Measurements from ENCODE around the gene KCNIP1.

The KCNIP1 gene

DNA sequence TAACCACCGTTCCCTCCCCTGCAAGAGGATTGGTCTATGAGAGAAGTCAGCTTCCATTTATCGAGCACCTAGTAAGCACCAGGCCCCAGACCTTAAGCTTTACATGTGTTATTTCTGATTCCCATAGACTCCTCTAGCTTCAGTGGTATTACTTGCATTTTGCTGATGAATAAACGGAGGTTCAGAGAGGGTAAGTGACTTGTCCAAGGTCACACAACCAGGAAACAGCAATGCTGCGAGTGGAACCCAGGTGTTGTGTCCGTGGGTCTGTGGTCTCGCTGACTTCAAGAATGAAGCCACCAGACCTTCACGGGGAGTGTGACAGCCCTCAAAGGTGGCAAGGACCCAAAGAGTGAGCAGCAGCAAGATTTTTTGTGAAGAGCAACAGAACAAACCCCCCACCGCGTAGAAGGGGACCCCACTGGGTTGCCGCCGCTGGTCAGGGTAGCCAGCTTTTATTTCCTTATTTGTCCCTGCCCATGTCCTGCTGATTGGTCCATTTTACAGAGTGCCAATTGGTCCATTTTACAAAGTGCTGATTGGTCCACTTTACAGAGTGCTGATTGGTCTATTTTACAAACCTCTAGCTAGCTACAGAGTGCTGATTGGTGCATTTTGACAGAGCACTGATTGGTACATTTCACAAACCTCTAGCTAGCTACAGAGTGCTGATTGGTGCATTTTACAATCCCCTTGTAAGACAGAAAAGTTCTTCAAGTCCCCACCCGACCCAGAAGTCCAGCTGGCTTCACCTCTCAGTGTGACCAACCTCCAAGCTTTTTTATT, 29.1 kb upstream of the KCNIP1 start:
- no peak overlapping the region for H3K4me3 ChIP-seq (ENCODE audit: low read depth, low read length)
- H3K9ac ChIP-seq (ENCODE audit: low read depth, low read length): no peak overlapping the region
- H3K27me3 ChIP-seq (ENCODE audit: control insufficient read depth, insufficient read depth, low read length): no peaks in the 10 kb centered on the region
- H3K9me3 ChIP-seq (ENCODE audit: control insufficient read depth, insufficient read depth, low read length): no peaks in the 10 kb centered on the region
- H3K4me1 ChIP-seq (ENCODE audit: control insufficient read depth, insufficient read depth, low read length): peaks cover 2% of the 10 kb centered on the region
- H3K36me3 ChIP-seq (ENCODE audit: control insufficient read depth, insufficient read depth, low read length): no peaks in the 10 kb centered on the region

GRCh38 chr5:170475294-170476000, 28.4 kb upstream of the KCNIP1 start:
- no peaks in the 10 kb centered on the region for H3K27me3 ChIP-seq (ENCODE audit: control insufficient read depth, insufficient read depth, low read length)
- H3K4me1 ChIP-seq (ENCODE audit: control insufficient read depth, insufficient read depth, low read length): peaks cover 2% of the 10 kb centered on the region

GRCh38 chr5:170476704-170477103, 27.1 kb upstream of the KCNIP1 start:
- Histone ChIP-seq H3K4me3 (ENCODE audit: low read depth, low read length) (no peak overlapping the region), H3K9me3 (ENCODE audit: control insufficient read depth, insufficient read depth, low read length) (no peaks in the 10 kb centered on the region), H3K27me3 (ENCODE audit: control insufficient read depth, insufficient read depth, low read length) (no peaks in the 10 kb centered on the region), H3K4me1 (ENCODE audit: control insufficient read depth, insufficient read depth, low read length) (peaks cover 2% of the 10 kb centered on the region), H3K36me3 (ENCODE audit: control insufficient read depth, insufficient read depth, low read length) (no peaks in the 10 kb centered on the region), H3K9ac (ENCODE audit: low read depth, low read length) (no peak overlapping the region)

More at GRCh38 chr5:170475294-170476000, 28.4 kb upstream of the KCNIP1 start:
- Histone ChIP-seq H3K9ac (ENCODE audit: low read depth, low read length) (no peak overlapping the region), H3K4me3 (ENCODE audit: low read depth, low read length) (no peak overlapping the region), H3K9me3 (ENCODE audit: control insufficient read depth, insufficient read depth, low read length) (no peaks in the 10 kb centered on the region), H3K36me3 (ENCODE audit: control insufficient read depth, insufficient read depth, low read length) (no peaks in the 10 kb centered on the region)

- H3K4me3 ChIP-seq (ENCODE audit: low read depth, low read length): no peak overlapping the region
- H3K4me1 ChIP-seq (ENCODE audit: control insufficient read depth, insufficient read depth, low read length): peaks cover 2% of the 10 kb centered on the region
- H3K36me3 ChIP-seq (ENCODE audit: control insufficient read depth, insufficient read depth, low read length): no peaks in the 10 kb centered on the region
- no peak overlapping the region for H3K9ac ChIP-seq (ENCODE audit: low read depth, low read length)
- H3K27me3 ChIP-seq (ENCODE audit: control insufficient read depth, insufficient read depth, low read length): no peaks in the 10 kb centered on the region
- H3K9me3 ChIP-seq (ENCODE audit: control insufficient read depth, insufficient read depth, low read length): no peaks in the 10 kb centered on the region
These were observed 25.9 kb upstream of the KCNIP1 start for GRCh38 chr5:170477906-170478305.

GRCh38 chr5:170478306-170478705, 25.5 kb upstream of the KCNIP1 start:
- H3K27me3 ChIP-seq (ENCODE audit: control insufficient read depth, insufficient read depth, low read length): no peaks in the 10 kb centered on the region
- H3K9me3 ChIP-seq (ENCODE audit: control insufficient read depth, insufficient read depth, low read length): no peaks in the 10 kb centered on the region
- H3K4me3 ChIP-seq (ENCODE audit: low read depth, low read length): no peak overlapping the region
- H3K4me1 ChIP-seq (ENCODE audit: control insufficient read depth, insufficient read depth, low read length): peaks cover 2% of the 10 kb centered on the region
- no peaks in the 10 kb centered on the region for H3K36me3 ChIP-seq (ENCODE audit: control insufficient read depth, insufficient read depth, low read length)
- H3K9ac ChIP-seq (ENCODE audit: low read depth, low read length): no peak overlapping the region

- no peaks in the 10 kb centered on the region for H3K27me3 ChIP-seq (ENCODE audit: control insufficient read depth, insufficient read depth, low read length)
- H3K4me3 ChIP-seq (ENCODE audit: low read depth, low read length): no peak overlapping the region
- no peaks in the 10 kb centered on the region for H3K36me3 ChIP-seq (ENCODE audit: control insufficient read depth, insufficient read depth, low read length)
- no peaks in the 10 kb centered on the region for H3K4me1 ChIP-seq (ENCODE audit: control insufficient read depth, insufficient read depth, low read length)
- no peak overlapping the region for H3K9ac ChIP-seq (ENCODE audit: low read depth, low read length)
- no peaks in the 10 kb centered on the region for H3K9me3 ChIP-seq (ENCODE audit: control insufficient read depth, insufficient read depth, low read length)
These were observed 24.3 kb upstream of the KCNIP1 start for GRCh38 chr5:170479484-170479883.

- no peak overlapping the region for H3K4me3 ChIP-seq (ENCODE audit: low read depth, low read length)
- no peak overlapping the region for H3K9ac ChIP-seq (ENCODE audit: low read depth, low read length)
- H3K4me1 ChIP-seq (ENCODE audit: control insufficient read depth, insufficient read depth, low read length): no peaks in the 10 kb centered on the region
- no peaks in the 10 kb centered on the region for H3K27me3 ChIP-seq (ENCODE audit: control insufficient read depth, insufficient read depth, low read length)
- H3K9me3 ChIP-seq (ENCODE audit: control insufficient read depth, insufficient read depth, low read length): no peaks in the 10 kb centered on the region
- H3K36me3 ChIP-seq (ENCODE audit: control insufficient read depth, insufficient read depth, low read length): no peaks in the 10 kb centered on the region
These were observed 23.6 kb upstream of the KCNIP1 start for GRCh38 chr5:170480260-170480659.

DNA sequence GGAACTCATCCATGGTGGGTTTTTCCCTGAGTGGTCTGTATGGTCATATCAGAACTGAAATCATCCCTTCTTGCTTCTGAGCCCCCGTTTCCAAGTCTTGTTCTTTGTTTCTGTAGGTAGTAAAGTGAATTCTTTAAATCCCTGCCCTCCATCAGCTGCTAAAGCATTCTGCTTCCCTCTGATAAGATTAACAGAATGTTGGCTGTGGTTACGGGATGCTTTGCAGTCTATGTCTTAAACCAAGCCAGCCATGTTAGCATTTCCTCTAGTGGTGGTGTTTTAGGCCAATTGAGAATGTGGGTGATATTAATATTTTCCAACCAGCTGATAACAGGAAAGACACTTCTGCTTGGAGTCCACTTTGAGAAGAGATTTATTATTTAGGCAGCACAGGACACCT, 22.0 kb upstream of the KCNIP1 start:
- Histone ChIP-seq H3K4me3 (ENCODE audit: low read depth, low read length) (no peak overlapping the region), H3K4me1 (ENCODE audit: control insufficient read depth, insufficient read depth, low read length) (no peaks in the 10 kb centered on the region), H3K9me3 (ENCODE audit: control insufficient read depth, insufficient read depth, low read length) (no peaks in the 10 kb centered on the region), H3K27me3 (ENCODE audit: control insufficient read depth, insufficient read depth, low read length) (no peaks in the 10 kb centered on the region), H3K36me3 (ENCODE audit: control insufficient read depth, insufficient read depth, low read length) (no peaks in the 10 kb centered on the region), H3K9ac (ENCODE audit: low read depth, low read length) (no peak overlapping the region)

GRCh38 chr5:170482511-170482910, 21.3 kb upstream of the KCNIP1 start:
- Histone ChIP-seq H3K36me3 (ENCODE audit: control insufficient read depth, insufficient read depth, low read length) (no peaks in the 10 kb centered on the region), H3K27me3 (ENCODE audit: control insufficient read depth, insufficient read depth, low read length) (no peaks in the 10 kb centered on the region), H3K4me1 (ENCODE audit: control insufficient read depth, insufficient read depth, low read length) (no peaks in the 10 kb centered on the region), H3K9ac (ENCODE audit: low read depth, low read length) (no peak overlapping the region), H3K9me3 (ENCODE audit: control insufficient read depth, insufficient read depth, low read length) (no peaks in the 10 kb centered on the region), H3K4me3 (ENCODE audit: low read depth, low read length) (no peak overlapping the region)

DNA sequence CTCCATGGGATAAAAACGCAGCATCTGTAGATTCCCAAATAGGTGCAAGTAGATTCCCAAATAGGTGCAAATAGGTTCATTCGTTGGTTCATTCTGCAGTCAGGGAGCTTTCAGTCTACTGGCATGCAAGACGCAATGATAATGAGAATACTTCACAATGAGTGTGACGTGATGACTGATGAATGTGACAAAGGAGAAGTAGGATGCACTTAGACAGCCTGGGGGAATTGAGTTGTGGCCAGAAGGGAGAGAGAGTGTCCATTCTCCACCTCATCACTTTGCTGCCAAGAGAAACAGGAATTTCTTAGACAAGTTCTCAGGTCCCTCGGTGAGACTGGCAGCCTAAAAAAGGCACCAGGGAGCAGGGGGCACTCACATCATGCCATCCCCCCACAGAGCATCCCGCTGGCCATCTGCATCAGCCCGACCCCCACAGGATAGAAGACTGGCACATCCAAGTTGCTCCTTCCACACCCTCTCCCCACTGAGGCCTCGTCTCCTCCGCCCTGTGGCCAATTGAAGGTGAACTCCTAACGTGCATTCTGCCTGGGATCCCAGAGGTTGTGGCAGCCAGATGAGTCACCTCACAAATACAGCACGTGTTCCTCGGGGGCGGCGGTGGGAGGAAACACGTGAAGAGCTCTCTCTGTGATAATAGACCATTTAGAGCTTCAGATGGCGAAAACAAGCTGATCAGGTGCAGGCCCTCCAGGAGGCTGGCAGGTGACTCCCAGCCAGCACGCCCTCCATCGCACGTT, 19.9 kb upstream of the KCNIP1 start:
- no peaks in the 10 kb centered on the region for H3K4me1 ChIP-seq (ENCODE audit: control insufficient read depth, insufficient read depth, low read length)
- H3K9ac ChIP-seq (ENCODE audit: low read depth, low read length): no peak overlapping the region
- no peaks in the 10 kb centered on the region for H3K27me3 ChIP-seq (ENCODE audit: control insufficient read depth, insufficient read depth, low read length)
- no peaks in the 10 kb centered on the region for H3K36me3 ChIP-seq (ENCODE audit: control insufficient read depth, insufficient read depth, low read length)
- no peak overlapping the region for H3K4me3 ChIP-seq (ENCODE audit: low read depth, low read length)
- no peaks in the 10 kb centered on the region for H3K9me3 ChIP-seq (ENCODE audit: control insufficient read depth, insufficient read depth, low read length)

- H3K4me3 ChIP-seq (ENCODE audit: low read depth, low read length): no peak overlapping the region
- H3K27me3 ChIP-seq (ENCODE audit: control insufficient read depth, insufficient read depth, low read length): no peaks in the 10 kb centered on the region
- no peaks in the 10 kb centered on the region for H3K4me1 ChIP-seq (ENCODE audit: control insufficient read depth, insufficient read depth, low read length)
- no peak overlapping the region for H3K9ac ChIP-seq (ENCODE audit: low read depth, low read length)
- no peaks in the 10 kb centered on the region for H3K9me3 ChIP-seq (ENCODE audit: control insufficient read depth, insufficient read depth, low read length)
- H3K36me3 ChIP-seq (ENCODE audit: control insufficient read depth, insufficient read depth, low read length): no peaks in the 10 kb centered on the region
These were observed 19.4 kb upstream of the KCNIP1 start for GRCh38 chr5:170484459-170484831.
